Measurements from ENCODE around the gene ATG2A. TPM values are rescaled to one million over a fixed set of nuclear protein-coding genes. Genes with fewer than 3 reads are reported as not detected.

The ATG2A gene
- total RNA-seq, 2 donors from 2014 or later = 30.6 to 32.8 TPM

- H3K4me3 ChIP-seq = no peak overlapping the region
- H3K27me3 ChIP-seq = no peaks in the 10 kb centered on the region
- no peaks in the 10 kb centered on the region for H3K9me3 ChIP-seq
- no peaks in the 10 kb centered on the region for H3K4me1 ChIP-seq
- H3K9ac ChIP-seq (ENCODE audit: low read depth in 2 of 2, low read length in 2 of 2) = no peak overlapping the region
- no peak overlapping the region for H3K27ac ChIP-seq
- no peaks in the 10 kb centered on the region for H3K36me3 ChIP-seq
- no peak for DNase-seq
- TF ChIP-seq, protein P1, sequence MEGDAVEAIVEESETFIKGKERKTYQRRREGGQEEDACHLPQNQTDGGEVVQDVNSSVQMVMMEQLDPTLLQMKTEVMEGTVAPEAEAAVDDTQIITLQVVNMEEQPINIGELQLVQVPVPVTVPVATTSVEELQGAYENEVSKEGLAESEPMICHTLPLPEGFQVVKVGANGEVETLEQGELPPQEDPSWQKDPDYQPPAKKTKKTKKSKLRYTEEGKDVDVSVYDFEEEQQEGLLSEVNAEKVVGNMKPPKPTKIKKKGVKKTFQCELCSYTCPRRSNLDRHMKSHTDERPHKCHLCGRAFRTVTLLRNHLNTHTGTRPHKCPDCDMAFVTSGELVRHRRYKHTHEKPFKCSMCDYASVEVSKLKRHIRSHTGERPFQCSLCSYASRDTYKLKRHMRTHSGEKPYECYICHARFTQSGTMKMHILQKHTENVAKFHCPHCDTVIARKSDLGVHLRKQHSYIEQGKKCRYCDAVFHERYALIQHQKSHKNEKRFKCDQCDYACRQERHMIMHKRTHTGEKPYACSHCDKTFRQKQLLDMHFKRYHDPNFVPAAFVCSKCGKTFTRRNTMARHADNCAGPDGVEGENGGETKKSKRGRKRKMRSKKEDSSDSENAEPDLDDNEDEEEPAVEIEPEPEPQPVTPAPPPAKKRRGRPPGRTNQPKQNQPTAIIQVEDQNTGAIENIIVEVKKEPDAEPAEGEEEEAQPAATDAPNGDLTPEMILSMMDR (IDR thresholded peaks at IDR 0.05) = no peak
- intact Hi-C loops (cut with DNase I) = no loop called here
Observed at GRCh38 chr11:64951529-64951928, 34.5 kb upstream of the ATG2A start.

- intact Hi-C loops (cut with DNase I) = no loop called here
- no peak overlapping the region for H3K27ac ChIP-seq
- DNase-seq = no peak
- no peak overlapping the region for H3K9ac ChIP-seq (ENCODE audit: low read depth in 2 of 2, low read length in 2 of 2)
- no peak overlapping the region for H3K4me3 ChIP-seq
- no peaks in the 10 kb centered on the region for H3K27me3 ChIP-seq
- no peaks in the 10 kb centered on the region for H3K36me3 ChIP-seq
- H3K4me1 ChIP-seq = no peaks in the 10 kb centered on the region
- H3K9me3 ChIP-seq = no peaks in the 10 kb centered on the region
- TF ChIP-seq, protein P1 (IDR thresholded peaks at IDR 0.05) = no peak
Observed at GRCh38 chr11:64947208-64947814, 30.3 kb upstream of the ATG2A start.

DNA sequence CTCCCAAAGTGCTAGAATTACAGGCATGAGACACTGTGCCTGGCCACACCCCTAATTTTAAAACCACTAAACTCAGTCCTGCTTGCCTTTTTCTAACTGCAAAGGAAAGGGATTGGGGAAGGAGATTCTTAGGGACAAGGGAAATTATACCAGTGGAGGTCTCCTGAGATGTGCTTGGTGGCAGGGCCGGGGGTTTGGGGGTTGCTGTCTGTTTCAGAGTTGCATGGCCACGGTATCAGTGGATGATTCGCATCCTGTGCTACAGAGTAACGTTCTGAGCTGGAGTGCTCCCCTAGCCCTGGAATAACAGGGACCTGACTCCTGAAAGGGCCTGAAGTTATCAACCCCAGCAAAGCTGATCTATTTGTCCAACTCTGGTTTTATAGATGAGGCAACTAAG is 19.5 kb upstream of the ATG2A start:
- intact Hi-C loops (cut with DNase I) = loop anchor here (10.0 kb wide), 1 partner anchor 48 kb away; no protein-coding TSS in a partner anchor

GRCh38 chr11:64935359-64936081 is 18.5 kb upstream of the ATG2A start, which contains the start of gene GPHA2:
Gene GPHA2 (minus strand): TSS chr11:64935893. CDS start chr11:64935460, 433 bp downstream.
- DNase-seq = no peak
- Histone ChIP-seq H3K9ac (ENCODE audit: low read depth in 2 of 2, low read length in 2 of 2) (no peak within 1 kb of the TSS), H3K36me3 (peaks cover 3% of the 10 kb centered on the region), H3K4me1 (no peaks in the 10 kb centered on the region), H3K4me3 (no peak within 1 kb of the TSS), H3K27me3 (no peaks in the 10 kb centered on the region), H3K9me3 (no peaks in the 10 kb centered on the region), H3K27ac (no peak within 1 kb of the TSS)
- intact Hi-C loops (cut with DNase I) = loop anchor here (10.0 kb wide), 1 partner anchor 49 kb away; no protein-coding TSS in a partner anchor
- TF ChIP-seq, protein P1 (IDR thresholded peaks at IDR 0.05) = no peak

More for the DNA sequence above, 19.5 kb upstream of the ATG2A start:
- TF ChIP-seq, protein P1 (IDR thresholded peaks at IDR 0.05) = no peak
- Histone ChIP-seq H3K27me3 (no peaks in the 10 kb centered on the region), H3K27ac (no peak overlapping the region), H3K36me3 (no peaks in the 10 kb centered on the region), H3K4me3 (no peak overlapping the region), H3K9ac (ENCODE audit: low read depth in 2 of 2, low read length in 2 of 2) (no peak overlapping the region), H3K4me1 (no peaks in the 10 kb centered on the region), H3K9me3 (no peaks in the 10 kb centered on the region)
- no peak for DNase-seq

DNA sequence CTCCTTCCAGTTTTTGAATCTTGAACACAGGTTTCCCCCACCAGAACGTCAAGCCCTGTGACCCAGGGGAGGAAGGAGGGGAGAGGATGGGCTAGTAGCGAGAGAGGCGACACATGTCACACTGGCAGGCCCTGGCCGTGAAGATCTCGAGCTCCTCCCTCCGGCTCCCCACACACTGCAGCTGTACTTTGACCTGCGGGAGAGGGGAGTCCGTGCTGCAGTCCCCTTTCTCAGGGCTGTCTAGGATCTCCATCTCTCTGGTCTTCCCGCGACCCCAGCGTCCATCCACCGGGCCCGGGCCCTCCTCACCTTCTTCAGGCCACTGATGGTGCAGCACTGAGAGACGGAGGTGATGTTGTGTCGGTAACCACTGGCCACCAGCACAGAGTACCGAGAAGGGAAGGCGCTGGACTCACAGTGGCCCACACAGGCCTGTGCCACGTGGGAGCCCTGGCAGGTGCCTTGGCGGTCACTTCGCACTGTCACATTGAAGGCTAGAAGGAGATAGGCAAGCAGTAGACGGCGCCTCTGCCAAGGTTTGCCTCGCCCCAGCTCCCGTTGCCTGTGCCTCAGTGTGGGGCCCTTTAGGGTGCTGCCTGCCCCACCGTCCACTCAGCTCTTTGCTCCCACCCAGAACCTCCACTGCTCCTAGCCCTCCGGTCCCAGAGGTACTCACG is 17.8 kb upstream of the ATG2A start:
- Histone ChIP-seq H3K4me1 (no peaks in the 10 kb centered on the region), H3K27me3 (no peaks in the 10 kb centered on the region), H3K27ac (no peak overlapping the region), H3K9me3 (no peaks in the 10 kb centered on the region), H3K4me3 (no peak overlapping the region), H3K9ac (ENCODE audit: low read depth in 2 of 2, low read length in 2 of 2) (no peak overlapping the region), H3K36me3 (peaks cover 8% of the 10 kb centered on the region)
- TF ChIP-seq, protein P1 (IDR thresholded peaks at IDR 0.05) = no peak
- DNase-seq = no peak
- intact Hi-C loops (cut with DNase I) = loop anchor here (10.0 kb wide), 1 partner anchor 50 kb away; no protein-coding TSS in a partner anchor
